Endometrial microvascular endothelial cells (primary cell): Measurements from ENCODE around the gene BRAT1. TPM values are rescaled to one million over a fixed set of nuclear protein-coding genes. Genes with fewer than 3 reads are reported as not detected.

Experiments used
- in situ Hi-C: cut with HindIII; loops from 2 replicates; pipeline ENCODE4 v1.10.0; 2017; ENCODE audit warnings: low sequenced_read_pairs, low pct_unique_long_range_greater_than_20kb; ENCODE audit errors: inconsistent ontology term
- total RNA-seq: library from RNA; depleted of rRNA; stranded (reverse); fragments of >200 nt; gene quantifications from one replicate; pipeline ENCODE4 v1.2.3, GENCODE V29; 2015; ENCODE audit errors: inconsistent ontology term

Gene BRAT1
- total RNA-seq, 1 donor from 2014 or later, result 48.5 TPM

DNA sequence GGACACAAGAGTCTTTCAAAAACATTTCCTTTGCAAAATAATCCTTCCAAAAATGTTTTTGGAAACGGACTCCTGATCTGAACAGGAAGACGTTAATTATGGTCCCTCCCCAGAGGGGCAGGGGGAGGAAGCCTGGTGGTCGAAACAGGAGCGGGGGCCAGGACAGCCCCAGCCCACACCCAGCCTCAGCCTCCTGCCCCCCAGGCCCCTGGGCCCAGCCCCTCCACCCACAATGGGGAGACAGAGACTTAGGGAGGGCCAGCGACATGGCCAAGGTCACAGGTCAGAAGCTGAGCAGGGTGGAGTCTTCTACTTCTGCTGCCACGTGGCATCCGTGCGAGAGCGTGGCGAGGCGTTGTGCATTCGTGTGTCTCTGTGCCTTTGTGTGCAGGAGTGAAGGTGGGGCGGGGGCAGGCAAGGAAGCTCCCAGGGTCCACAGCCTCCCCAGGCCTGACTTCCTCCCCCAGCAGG is 65.1 kb downstream of the BRAT1 start:
- in situ Hi-C loops, result no loop called here

- in situ Hi-C loops, result no loop called here
These were observed 66.6 kb downstream of the BRAT1 start for GRCh38 chr7:2488681-2489080.

DNA sequence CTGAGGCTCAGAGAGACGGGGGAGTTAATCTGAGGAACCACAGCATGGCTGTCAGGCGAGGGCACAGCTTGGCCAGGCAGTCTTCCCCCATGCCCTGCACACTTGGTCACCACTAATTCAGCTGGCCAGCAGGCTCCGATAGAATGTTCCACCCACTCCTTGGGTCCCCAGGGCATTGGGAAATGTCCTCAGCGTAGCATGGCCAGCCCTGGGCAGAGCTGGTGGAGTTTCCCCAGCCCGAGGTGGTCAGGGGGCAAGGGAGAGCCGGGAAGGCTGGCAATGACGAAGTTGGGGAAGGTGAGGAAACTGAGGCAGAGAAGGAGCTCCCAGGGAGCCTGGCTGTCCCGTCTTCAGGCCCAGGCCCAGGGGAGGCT is 67.1 kb downstream of the BRAT1 start:
- in situ Hi-C loops, result no loop called here

Other genes starting within 250 kb of the BRAT1 start
- 23.9 TPM for gene SNX8, start 241.1 kb downstream of the BRAT1 start, total RNA-seq
- gene EIF3B, start 200.7 kb downstream of the BRAT1 start, total RNA-seq, result 228 TPM
- gene CHST12, start 151.9 kb downstream of the BRAT1 start, total RNA-seq, result 11.9 TPM
- gene GRIFIN, start 79.1 kb downstream of the BRAT1 start, total RNA-seq, result not detected
- 2.5 TPM for gene LFNG, start 35.8 kb downstream of the BRAT1 start, total RNA-seq
- 17.4 TPM for gene IQCE, start 3.5 kb upstream of the BRAT1 start, total RNA-seq
- 98.6 TPM for gene TTYH3, start 76.5 kb upstream of the BRAT1 start, total RNA-seq
- not detected for gene AMZ1, start 132.7 kb upstream of the BRAT1 start, total RNA-seq